ENCODE results near the gene ADSS2.

DNA sequence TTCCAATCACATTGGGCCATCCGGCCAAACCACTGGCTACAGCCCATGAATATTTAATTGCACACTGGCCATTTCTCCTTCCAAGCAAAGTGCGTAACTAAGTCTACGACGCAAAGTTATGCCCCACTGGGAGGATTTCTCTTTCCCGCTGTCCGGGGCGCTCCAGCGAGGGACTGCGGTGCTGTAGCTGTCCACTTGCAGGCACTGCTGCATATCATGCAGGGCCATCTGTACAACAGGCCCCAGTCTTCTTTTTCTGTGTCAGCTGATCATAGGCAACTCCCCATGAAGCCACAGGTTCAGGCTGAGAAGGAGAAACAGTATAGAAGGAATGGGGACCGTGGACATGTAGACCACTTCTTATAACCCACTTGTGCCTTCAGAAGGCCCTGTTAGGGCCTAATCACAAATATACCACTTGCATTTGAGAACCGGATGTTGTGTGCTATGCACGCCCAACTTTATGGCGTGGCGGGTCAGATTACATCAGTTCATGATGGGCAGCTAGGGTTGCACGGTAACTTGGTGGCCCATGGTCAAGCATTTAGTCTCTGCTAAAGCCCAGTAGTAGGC, 58.0 kb downstream of the ADSS2 start:
- TF ChIP-seq, protein P1, sequence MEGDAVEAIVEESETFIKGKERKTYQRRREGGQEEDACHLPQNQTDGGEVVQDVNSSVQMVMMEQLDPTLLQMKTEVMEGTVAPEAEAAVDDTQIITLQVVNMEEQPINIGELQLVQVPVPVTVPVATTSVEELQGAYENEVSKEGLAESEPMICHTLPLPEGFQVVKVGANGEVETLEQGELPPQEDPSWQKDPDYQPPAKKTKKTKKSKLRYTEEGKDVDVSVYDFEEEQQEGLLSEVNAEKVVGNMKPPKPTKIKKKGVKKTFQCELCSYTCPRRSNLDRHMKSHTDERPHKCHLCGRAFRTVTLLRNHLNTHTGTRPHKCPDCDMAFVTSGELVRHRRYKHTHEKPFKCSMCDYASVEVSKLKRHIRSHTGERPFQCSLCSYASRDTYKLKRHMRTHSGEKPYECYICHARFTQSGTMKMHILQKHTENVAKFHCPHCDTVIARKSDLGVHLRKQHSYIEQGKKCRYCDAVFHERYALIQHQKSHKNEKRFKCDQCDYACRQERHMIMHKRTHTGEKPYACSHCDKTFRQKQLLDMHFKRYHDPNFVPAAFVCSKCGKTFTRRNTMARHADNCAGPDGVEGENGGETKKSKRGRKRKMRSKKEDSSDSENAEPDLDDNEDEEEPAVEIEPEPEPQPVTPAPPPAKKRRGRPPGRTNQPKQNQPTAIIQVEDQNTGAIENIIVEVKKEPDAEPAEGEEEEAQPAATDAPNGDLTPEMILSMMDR (IDR thresholded peaks at IDR 0.05; ENCODE audit: insufficient read depth, low read depth, low read length): no peak
- TF ChIP-seq EZH2 (IDR thresholded peaks at IDR 0.05; ENCODE audit: insufficient read depth, low read length): no peak

All from astrocyte (in vitro differentiated cells and primary cell).